ENCODE measurements around the gene AURKB. TPM values are rescaled to one million over a fixed set of nuclear protein-coding genes. Genes with fewer than 3 reads are reported as not detected.

AURKB gene
- total and polyA plus RNA-seq, 10 of the 15 experiments (the other 5 are each of a cell fraction or from before 2014, with no cell fraction given) = 52.7 to 209 (median 128) TPM

DNA sequence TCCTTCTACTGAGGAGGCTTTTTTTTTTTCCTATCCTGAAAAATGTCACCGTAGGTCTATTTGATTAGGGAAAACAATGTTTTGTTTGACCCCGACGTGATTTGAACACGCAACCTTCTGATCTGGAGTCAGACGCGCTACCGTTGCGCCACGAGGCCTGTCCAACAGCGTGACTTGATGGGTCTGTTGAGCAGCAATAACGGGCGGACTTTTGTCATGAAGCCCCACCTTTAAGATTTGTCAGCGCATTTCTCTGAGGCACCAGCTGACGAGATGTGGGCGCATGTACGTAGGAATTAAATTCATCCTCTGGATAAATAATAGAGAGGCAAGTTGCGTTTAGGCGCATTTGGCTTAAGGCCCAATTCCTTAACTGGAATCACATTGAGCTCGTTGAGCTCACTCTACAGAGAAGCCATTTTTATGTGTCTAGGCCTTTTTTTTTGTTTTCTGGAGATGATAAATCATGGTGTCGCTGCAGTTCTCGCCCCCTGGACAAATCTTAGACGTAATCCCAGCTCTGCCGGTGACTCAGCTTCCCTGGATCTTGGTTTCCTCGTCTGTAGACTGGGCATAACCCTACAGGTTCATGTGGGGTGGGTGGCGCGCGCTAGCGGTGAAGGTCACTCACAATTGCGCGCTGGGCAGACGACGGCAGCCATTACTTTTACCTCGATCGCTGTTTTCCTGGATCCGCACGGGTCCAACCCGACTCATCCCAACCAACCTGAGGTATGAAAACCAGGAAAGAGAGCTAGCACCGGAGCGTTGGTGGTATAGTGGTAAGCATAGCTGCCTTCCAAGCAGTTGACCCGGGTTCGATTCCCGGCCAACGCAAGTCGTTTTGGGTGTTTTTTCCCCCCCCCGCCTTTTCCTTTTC is 10.6 kb upstream of the AURKB start:
- RAD21 ChIA-PET (ENCODE audit: unreplicated experiment) = interaction anchor here (0.6 to 6.5 kb wide), 15 partner anchors 8 to 817 kb away, joined by 3 to 117 read pairs (median 7); partner anchors contain the start of genes AURKB, BORCS6, CTC1 and HES7
- FAIRE-seq = no peak
- no peak for TF ChIP-seq SUPT20H (IDR thresholded peaks at IDR 0.05; ENCODE audit: borderline replicate concordance, control insufficient read depth, low read depth, low read length)
- TF ChIP-seq, protein P1, sequence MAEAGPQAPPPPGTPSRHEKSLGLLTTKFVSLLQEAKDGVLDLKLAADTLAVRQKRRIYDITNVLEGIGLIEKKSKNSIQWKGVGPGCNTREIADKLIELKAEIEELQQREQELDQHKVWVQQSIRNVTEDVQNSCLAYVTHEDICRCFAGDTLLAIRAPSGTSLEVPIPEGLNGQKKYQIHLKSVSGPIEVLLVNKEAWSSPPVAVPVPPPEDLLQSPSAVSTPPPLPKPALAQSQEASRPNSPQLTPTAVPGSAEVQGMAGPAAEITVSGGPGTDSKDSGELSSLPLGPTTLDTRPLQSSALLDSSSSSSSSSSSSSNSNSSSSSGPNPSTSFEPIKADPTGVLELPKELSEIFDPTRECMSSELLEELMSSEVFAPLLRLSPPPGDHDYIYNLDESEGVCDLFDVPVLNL (IDR thresholded peaks at IDR 0.05; ENCODE audit: low read depth, low read length) = no peak
- peak; percentile 54 for TF ChIP-seq KLF5 (IDR thresholded peaks at IDR 0.05; ENCODE audit: partially characterized antibody)
- TF ChIP-seq NR2C1 (IDR thresholded peaks at IDR 0.05) = no peak
- TF ChIP-seq KDM1A (IDR thresholded peaks at IDR 0.05; ENCODE audit: borderline replicate concordance) = no peak
- 0 out of 2 replicates have a peak, but pooled peaks have one; percentile 8 for TF ChIP-seq HDAC2 (IDR thresholded peaks at IDR 0.05)
- TF ChIP-seq BRCA1 (IDR thresholded peaks at IDR 0.05; ENCODE audit: low read depth, low read length) = no peak
- peak; percentile 19; the same call in 1 of the 2 replicates for TF ChIP-seq NR2F1 (conservative IDR thresholded peaks at IDR 0.05)
- TF ChIP-seq STAT1 (conservative IDR thresholded peaks at IDR 0.05) = 0 out of 2 replicates have a peak, but pooled peaks have one; percentile 61
- no peak for TF ChIP-seq ZNF207 (IDR thresholded peaks at IDR 0.05; ENCODE audit: borderline replicate concordance)
- TF ChIP-seq TCF12 (IDR thresholded peaks at IDR 0.05; ENCODE audit: low read depth, low read length) = no peak
- no peak for TF ChIP-seq BMI1 (IDR thresholded peaks at IDR 0.05; ENCODE audit: borderline replicate concordance)
- TF ChIP-seq SMAD1 (IDR thresholded peaks at IDR 0.05; ENCODE audit: low read depth, partially characterized antibody) = no peak
- TF ChIP-seq ASH2L (IDR thresholded peaks at IDR 0.05; ENCODE audit: borderline replicate concordance, low read depth) = no peak
- TF ChIP-seq ATF7 (IDR thresholded peaks at IDR 0.05; ENCODE audit: low read depth) = no peak; the same call in none of the 2 replicates
- TF ChIP-seq, protein P2, sequence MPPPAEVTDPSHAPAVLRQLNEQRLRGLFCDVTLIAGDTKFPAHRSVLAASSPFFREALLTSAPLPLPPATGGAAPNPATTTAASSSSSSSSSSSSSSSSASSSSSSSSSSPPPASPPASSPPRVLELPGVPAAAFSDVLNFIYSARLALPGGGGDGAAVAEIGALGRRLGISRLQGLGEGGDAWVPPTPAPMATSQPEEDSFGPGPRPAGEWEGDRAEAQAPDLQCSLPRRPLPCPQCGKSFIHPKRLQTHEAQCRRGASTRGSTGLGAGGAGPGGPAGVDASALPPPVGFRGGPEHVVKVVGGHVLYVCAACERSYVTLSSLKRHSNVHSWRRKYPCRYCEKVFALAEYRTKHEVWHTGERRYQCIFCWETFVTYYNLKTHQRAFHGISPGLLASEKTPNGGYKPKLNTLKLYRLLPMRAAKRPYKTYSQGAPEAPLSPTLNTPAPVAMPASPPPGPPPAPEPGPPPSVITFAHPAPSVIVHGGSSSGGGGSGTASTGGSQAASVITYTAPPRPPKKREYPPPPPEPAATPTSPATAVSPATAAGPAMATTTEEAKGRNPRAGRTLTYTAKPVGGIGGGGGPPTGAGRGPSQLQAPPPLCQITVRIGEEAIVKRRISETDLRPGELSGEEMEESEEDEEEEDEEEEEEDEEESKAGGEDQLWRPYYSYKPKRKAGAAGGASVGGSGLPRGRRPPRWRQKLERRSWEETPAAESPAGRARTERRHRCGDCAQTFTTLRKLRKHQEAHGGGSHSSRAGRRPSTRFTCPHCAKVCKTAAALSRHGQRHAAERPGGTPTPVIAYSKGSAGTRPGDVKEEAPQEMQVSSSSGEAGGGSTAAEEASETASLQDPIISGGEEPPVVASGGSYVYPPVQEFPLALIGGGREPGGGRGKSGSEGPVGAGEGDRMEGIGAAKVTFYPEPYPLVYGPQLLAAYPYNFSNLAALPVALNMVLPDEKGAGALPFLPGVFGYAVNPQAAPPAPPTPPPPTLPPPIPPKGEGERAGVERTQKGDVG (CRISPR knock-in tag; IDR thresholded peaks at IDR 0.05) = no peak
- no peak for TF ChIP-seq PAX8 (IDR thresholded peaks at IDR 0.05)
- no peak for TF ChIP-seq ZNF622 (IDR thresholded peaks at IDR 0.05)
- TF ChIP-seq, protein P3, sequence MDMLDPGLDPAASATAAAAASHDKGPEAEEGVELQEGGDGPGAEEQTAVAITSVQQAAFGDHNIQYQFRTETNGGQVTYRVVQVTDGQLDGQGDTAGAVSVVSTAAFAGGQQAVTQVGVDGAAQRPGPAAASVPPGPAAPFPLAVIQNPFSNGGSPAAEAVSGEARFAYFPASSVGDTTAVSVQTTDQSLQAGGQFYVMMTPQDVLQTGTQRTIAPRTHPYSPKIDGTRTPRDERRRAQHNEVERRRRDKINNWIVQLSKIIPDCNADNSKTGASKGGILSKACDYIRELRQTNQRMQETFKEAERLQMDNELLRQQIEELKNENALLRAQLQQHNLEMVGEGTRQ (IDR thresholded peaks at IDR 0.05; ENCODE audit: borderline replicate concordance, low read depth, low read length) = no peak

More for the DNA sequence above, 10.6 kb upstream of the AURKB start:
- Histone ChIP-seq H3K27me3 (replicated peaks in 1 of 2; ENCODE audit: control insufficient read depth in 2 of 2, insufficient read depth in 2 of 2, low read length in 1 of 2) (no peaks in the 10 kb centered on the region), H3K9me3 (replicated peaks; ENCODE audit: control insufficient read depth, insufficient read depth, low read length) (no peaks in the 10 kb centered on the region), H3K4me3 (peak overlapping the region; percentile 83), H3K79me2 (ENCODE audit: control insufficient read depth, insufficient read depth, low read length) (no peaks in the 10 kb centered on the region), H3K27ac (ENCODE audit: control insufficient read depth, insufficient read depth) (peak overlapping the region; percentile 97), H3K9ac (ENCODE audit: control insufficient read depth, insufficient read depth, low read length) (peak overlapping the region; percentile 91), H4K20me1 (ENCODE audit: control insufficient read depth, insufficient read depth) (no peaks in the 10 kb centered on the region), H3K4me2 (ENCODE audit: control insufficient read depth, insufficient read depth) (peak overlapping the region; percentile 99), H3K36me3 (ENCODE audit: control insufficient read depth in 2 of 2, insufficient read depth in 2 of 2, low read length in 1 of 2) (no peaks in the 10 kb centered on the region), H2AFZ (ENCODE audit: control insufficient read depth, low read depth, low read length) (peak overlapping the region; percentile 91), H3K4me1 (ENCODE audit: control insufficient read depth, insufficient read depth, low read length) (peaks cover 23% of the 10 kb centered on the region)
- SMC1A ChIA-PET (ENCODE audit: uncharacterized antibody, unreplicated experiment) = interaction anchor here (0.6 to 6.7 kb wide), 18 partner anchors 10 to 161 kb away, joined by 3 to 64 read pairs (median 6); partner anchors contain the start of genes AURKB, BORCS6, CTC1 and PFAS
- CTCF ChIA-PET = interaction anchor here (0.6 to 5.0 kb wide), 18 partner anchors 10 to 161 kb away, joined by 3 to 56 read pairs (median 6); partner anchors contain the start of genes ALOXE3, AURKB, BORCS6 and CTC1
- in situ Hi-C loops (cut with MboI) (loop anchor here (5.0 kb wide), 2 partner anchors 34 to 94 kb away; no protein-coding TSS in a partner anchor), intact Hi-C loops (cut with micrococcal nuclease; ENCODE audit: unreplicated experiment) (loop anchor here (5.0 kb wide), 2 partner anchors 49 to 84 kb away; no protein-coding TSS in a partner anchor)
- TSS peak; percentile 55 for BruUV-seq (replicated peaks)
- DNase-seq (ENCODE audit: low read depth, low spot score) = peak; percentile 90
- under 1% methylated on average over 45 of the region's 45 CpGs for WGBS (ENCODE audit: insufficient coverage, insufficient replicate concordance, low lambda C conversion rate, missing lambda C conversion rate)
- POLR2A ChIA-PET = interaction anchor here (0.7 to 9.0 kb wide), 17 partner anchors 11 to 534 kb away, joined by 3 to 161 read pairs (median 7); partner anchors contain the start of genes AURKB, BORCS6, CTC1 and PFAS
- peak; percentile 41 for ATAC-seq

Data from GM12878 (cell line).